ENCODE results near the gene VPS33B. TPM values are rescaled to one million over a fixed set of nuclear protein-coding genes. Genes with fewer than 3 reads are reported as not detected.
A peak's percentile ranks its signal among the peaks of the same experiment; 100 is the strongest.

VPS33B gene
- 10 to 100 TPM; 22.8 to 25.9 TPM for total RNA-seq

GRCh38 chr15:91022075-91022831 lies at the start of gene VPS33B:
VPS33B (minus strand) TSS chr15:91022594; CDS start chr15:91022249, 345 bp downstream.
- H3K27me3 Mint-ChIP-seq, result no peaks in the 10 kb centered on the region
- peak; percentile 84 for DNase-seq
- peak; percentile 81 for ATAC-seq
- ChIA-PET CTCF (interaction anchor here (0.6 to 3.2 kb wide), 7 partner anchors 9 to 246 kb away, joined by 3 to 17 read pairs (median 3); partner anchors contain the start of gene UNC45A), POLR2A (interaction anchor here (0.5 to 0.6 kb wide), 5 partner anchors 13 to 656 kb away, joined by 3 to 4 read pairs (median 3); no protein-coding TSS in a partner anchor)
- intact Hi-C loops (cut with DNase I, micrococcal nuclease), result loop anchor here (1.0 kb wide), 4 partner anchors 28 to 120 kb away; partner anchors contain the start of genes PRC1 (in 2 of the 2), HDDC3 (in 1 of the 2) and RCCD1 (in 1 of the 2)
- H3K9me3 Mint-ChIP-seq (ENCODE audit: low read depth), result no peaks in the 10 kb centered on the region
- no peaks in the 10 kb centered on the region for H3K36me3 Mint-ChIP-seq (ENCODE audit: low read depth)
- peaks cover 37% of the 10 kb centered on the region for H3K4me1 Mint-ChIP-seq
- H3K27ac Mint-ChIP-seq, result peak within 1 kb of the TSS; percentile 61
- H3K4me3 Mint-ChIP-seq, result peak within 1 kb of the TSS; percentile 89

- Mint-ChIP-seq H3K36me3 (ENCODE audit: low read depth) (no peaks in the 10 kb centered on the region), H3K9me3 (ENCODE audit: low read depth) (no peaks in the 10 kb centered on the region), H3K4me1 (no peaks in the 10 kb centered on the region), H3K27ac (no peak overlapping the region), H3K27me3 (peaks cover 17% of the 10 kb centered on the region), H3K4me3 (no peak overlapping the region)
- intact Hi-C loops (cut with DNase I, micrococcal nuclease), result no loop called here
- POLR2A ChIA-PET, result no interaction called here
- CTCF ChIA-PET, result no interaction called here
- DNase-seq (no peak), ATAC-seq (no peak)
Measured at GRCh38 chr15:91072161-91072560, 49.8 kb upstream of the VPS33B start.

- POLR2A ChIA-PET, result no interaction called here
Measured at GRCh38 chr15:91070872-91071271, 48.5 kb upstream of the VPS33B start.

GRCh38 chr15:91068966-91069365 lies 46.6 kb upstream of the VPS33B start:
- H3K27me3 Mint-ChIP-seq, result peaks cover 22% of the 10 kb centered on the region
- no peak overlapping the region for H3K4me3 Mint-ChIP-seq
- H3K4me1 Mint-ChIP-seq, result no peaks in the 10 kb centered on the region
- ATAC-seq (no peak), DNase-seq (no peak)
- ChIA-PET POLR2A (no interaction called here), CTCF (no interaction called here)
- H3K36me3 Mint-ChIP-seq (ENCODE audit: low read depth), result no peaks in the 10 kb centered on the region
- peaks cover 7% of the 10 kb centered on the region for H3K9me3 Mint-ChIP-seq (ENCODE audit: low read depth)
- H3K27ac Mint-ChIP-seq, result no peak overlapping the region
- intact Hi-C loops (cut with DNase I, micrococcal nuclease), result no loop called here

More at GRCh38 chr15:91070872-91071271, 48.5 kb upstream of the VPS33B start:
- Mint-ChIP-seq H3K4me1 (no peaks in the 10 kb centered on the region), H3K36me3 (ENCODE audit: low read depth) (no peaks in the 10 kb centered on the region), H3K9me3 (ENCODE audit: low read depth) (no peaks in the 10 kb centered on the region), H3K27me3 (peaks cover 22% of the 10 kb centered on the region), H3K4me3 (no peak overlapping the region), H3K27ac (no peak overlapping the region)
- DNase-seq (no peak), ATAC-seq (no peak)
- intact Hi-C loops (cut with DNase I, micrococcal nuclease), result no loop called here
- CTCF ChIA-PET, result interaction anchor here (1.4 kb wide), 1 partner anchor 15 kb away, joined by 4 read pairs; no protein-coding TSS in a partner anchor

- Mint-ChIP-seq H3K4me3 (no peak overlapping the region), H3K9me3 (ENCODE audit: low read depth) (peaks cover 7% of the 10 kb centered on the region), H3K27me3 (peaks cover 22% of the 10 kb centered on the region), H3K36me3 (ENCODE audit: low read depth) (no peaks in the 10 kb centered on the region), H3K4me1 (no peaks in the 10 kb centered on the region), H3K27ac (no peak overlapping the region)
- no peak for DNase-seq
- POLR2A ChIA-PET, result interaction anchor here (0.6 kb wide), 1 partner anchor 85 kb away, joined by 5 read pairs; no protein-coding TSS in a partner anchor
- intact Hi-C loops (cut with DNase I, micrococcal nuclease), result no loop called here
- CTCF ChIA-PET, result interaction anchor here (0.8 to 1.6 kb wide), 2 partner anchors 204 to 1232 kb away, joined by 4 to 7 read pairs; no protein-coding TSS in a partner anchor
- ATAC-seq, result no peak
Measured at GRCh38 chr15:91068436-91068835, 46.0 kb upstream of the VPS33B start.

- Mint-ChIP-seq H3K27ac (no peak overlapping the region), H3K4me3 (no peak overlapping the region), H3K36me3 (ENCODE audit: low read depth) (no peaks in the 10 kb centered on the region), H3K27me3 (peaks cover 17% of the 10 kb centered on the region), H3K4me1 (no peaks in the 10 kb centered on the region), H3K9me3 (ENCODE audit: low read depth) (peaks cover 7% of the 10 kb centered on the region)
- intact Hi-C loops (cut with DNase I, micrococcal nuclease), result no loop called here
- POLR2A ChIA-PET, result no interaction called here
- no peak for ATAC-seq
- CTCF ChIA-PET, result interaction anchor here (1.0 to 1.6 kb wide), 3 partner anchors 10 to 205 kb away, joined by 3 to 7 read pairs (median 6); no protein-coding TSS in a partner anchor
- DNase-seq, result no peak
Measured at GRCh38 chr15:91067036-91067435, 44.6 kb upstream of the VPS33B start.

- POLR2A ChIA-PET, result no interaction called here
- H3K4me1 Mint-ChIP-seq, result no peaks in the 10 kb centered on the region
- no peak for DNase-seq
- H3K27me3 Mint-ChIP-seq, result peaks cover 15% of the 10 kb centered on the region
- H3K27ac Mint-ChIP-seq, result no peak overlapping the region
- H3K36me3 Mint-ChIP-seq (ENCODE audit: low read depth), result no peaks in the 10 kb centered on the region
- intact Hi-C loops (cut with DNase I, micrococcal nuclease), result no loop called here
- CTCF ChIA-PET, result no interaction called here
- no peak overlapping the region for H3K4me3 Mint-ChIP-seq
- ATAC-seq, result no peak
- peaks cover 7% of the 10 kb centered on the region for H3K9me3 Mint-ChIP-seq (ENCODE audit: low read depth)
Measured at GRCh38 chr15:91065505-91065904, 43.1 kb upstream of the VPS33B start.

GRCh38 chr15:91061997-91062396 lies 39.6 kb upstream of the VPS33B start:
- DNase-seq (no peak), ATAC-seq (no peak)
- intact Hi-C loops (cut with DNase I, micrococcal nuclease), result no loop called here
- H3K36me3 Mint-ChIP-seq (ENCODE audit: low read depth), result no peaks in the 10 kb centered on the region
- CTCF ChIA-PET, result interaction anchor here (1.3 kb wide), 2 partner anchors 208 to 210 kb away, joined by 4 to 5 read pairs; no protein-coding TSS in a partner anchor
- H3K4me1 Mint-ChIP-seq, result no peaks in the 10 kb centered on the region
- H3K9me3 Mint-ChIP-seq (ENCODE audit: low read depth), result peaks cover 7% of the 10 kb centered on the region
- H3K27ac Mint-ChIP-seq, result no peak overlapping the region
- POLR2A ChIA-PET, result no interaction called here
- no peak overlapping the region for H3K4me3 Mint-ChIP-seq
- H3K27me3 Mint-ChIP-seq, result peaks cover 24% of the 10 kb centered on the region

DNA sequence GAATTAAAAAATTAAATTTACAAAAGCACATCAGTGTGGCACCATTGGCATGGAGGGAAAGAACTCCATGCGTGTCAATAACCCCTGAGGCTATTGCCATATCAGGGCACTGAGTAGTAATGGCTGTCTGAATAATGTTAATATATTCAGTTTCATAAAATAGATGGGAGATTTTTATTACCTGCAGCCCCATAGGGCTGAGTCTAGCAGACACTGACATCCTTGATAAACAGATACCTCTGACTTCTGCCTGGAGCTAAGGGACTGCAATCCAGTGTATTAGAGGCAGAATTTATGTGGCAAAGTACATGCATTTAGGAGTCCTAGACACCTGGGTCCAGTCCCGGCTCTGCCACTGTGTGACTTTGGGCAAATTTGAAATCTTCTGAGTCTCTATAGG lies 38.8 kb upstream of the VPS33B start:
- Mint-ChIP-seq H3K4me1 (no peaks in the 10 kb centered on the region), H3K36me3 (ENCODE audit: low read depth) (no peaks in the 10 kb centered on the region), H3K27ac (no peak overlapping the region), H3K27me3 (peaks cover 29% of the 10 kb centered on the region), H3K4me3 (no peak overlapping the region), H3K9me3 (ENCODE audit: low read depth) (peaks cover 7% of the 10 kb centered on the region)
- POLR2A ChIA-PET, result no interaction called here
- intact Hi-C loops (cut with DNase I, micrococcal nuclease), result no loop called here
- DNase-seq (no peak), ATAC-seq (no peak)
- CTCF ChIA-PET, result interaction anchor here (0.6 kb wide), 1 partner anchor 154 kb away, joined by 3 read pairs; no protein-coding TSS in a partner anchor

DNA sequence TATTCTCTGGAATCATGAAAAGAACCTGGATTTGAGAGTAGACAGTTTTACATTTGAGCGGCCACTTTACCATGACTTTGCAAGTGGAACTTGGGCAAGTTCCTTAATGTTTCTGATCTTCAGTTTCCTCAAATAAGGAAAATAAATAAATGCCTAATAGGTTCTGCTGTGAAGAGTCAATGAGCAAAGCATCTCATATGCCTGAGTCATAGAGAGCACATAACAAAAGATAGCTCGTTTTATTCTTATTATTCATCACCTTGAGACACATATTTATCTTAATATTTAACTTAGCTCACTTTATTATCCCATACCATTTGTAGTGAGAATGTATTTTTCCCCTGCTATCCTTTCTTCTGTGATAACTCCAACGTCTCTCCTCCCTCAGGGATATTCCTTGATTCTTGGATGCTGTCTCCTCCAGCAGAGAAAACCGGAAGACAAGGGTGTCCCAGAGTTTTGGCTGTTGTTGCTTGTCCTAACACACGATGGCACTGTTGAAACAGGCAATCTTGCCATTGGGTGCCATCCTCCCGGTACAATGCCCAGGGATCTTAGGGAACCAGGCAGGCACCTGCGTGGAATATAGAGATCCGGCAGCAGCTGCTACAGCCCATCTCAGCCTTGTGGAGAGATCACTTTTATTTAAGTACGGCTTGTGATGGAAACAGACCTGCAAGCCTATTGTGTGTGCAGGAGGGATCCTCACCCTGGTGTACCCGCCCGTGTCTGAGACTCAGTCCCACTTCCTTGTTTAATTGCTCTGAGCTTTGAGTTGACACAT lies 33.3 kb upstream of the VPS33B start:
- H3K4me1 Mint-ChIP-seq, result no peaks in the 10 kb centered on the region
- CTCF ChIA-PET, result interaction anchor here (0.6 to 5.1 kb wide), 27 partner anchors 8 to 1758 kb away, joined by 3 to 91 read pairs (median 3); partner anchors contain the start of genes RCCD1 and SV2B
- intact Hi-C loops (cut with DNase I, micrococcal nuclease), result loop anchor here (1.0 to 2.0 kb wide), 4 partner anchors 89 to 216 kb away; no protein-coding TSS in a partner anchor
- peak; percentile 42 for ATAC-seq
- peaks cover 44% of the 10 kb centered on the region for H3K27me3 Mint-ChIP-seq
- H3K36me3 Mint-ChIP-seq (ENCODE audit: low read depth), result no peaks in the 10 kb centered on the region
- H3K27ac Mint-ChIP-seq, result no peak overlapping the region
- POLR2A ChIA-PET, result interaction anchor here (1.0 kb wide), 1 partner anchor 216 kb away, joined by 3 read pairs; no protein-coding TSS in a partner anchor
- peak; percentile 61 for DNase-seq
- H3K9me3 Mint-ChIP-seq (ENCODE audit: low read depth), result no peaks in the 10 kb centered on the region
- H3K4me3 Mint-ChIP-seq, result no peak overlapping the region

GRCh38 chr15:91054816-91055215 lies 32.4 kb upstream of the VPS33B start:
- Mint-ChIP-seq H3K27ac (no peak overlapping the region), H3K4me3 (no peak overlapping the region), H3K27me3 (peaks cover 41% of the 10 kb centered on the region), H3K36me3 (ENCODE audit: low read depth) (no peaks in the 10 kb centered on the region), H3K9me3 (ENCODE audit: low read depth) (no peaks in the 10 kb centered on the region), H3K4me1 (peaks cover under 1% of the 10 kb centered on the region)
- no peak for DNase-seq
- POLR2A ChIA-PET, result no interaction called here
- no peak for ATAC-seq
- CTCF ChIA-PET, result interaction anchor here (0.6 to 5.1 kb wide), 10 partner anchors 21 to 688 kb away, joined by 3 to 91 read pairs (median 3); partner anchors contain the start of gene RCCD1
- intact Hi-C loops (cut with DNase I, micrococcal nuclease), result loop anchor here in 1 of 2 experiments (1.0 kb wide), 1 partner anchor 216 kb away; no protein-coding TSS in a partner anchor

Data from activated CD4-positive, alpha-beta T cell treated with anti-CD3 and anti-CD28 coated beads for 36 hours (primary cell).